HG03175 (cell line): ENCODE measurements around the gene LMNA.

Experiments used
- ATAC-seq: cut with Tn5 transposase; IDR thresholded peaks from one replicate; pipeline ENCODE4 v1.9.1; 2021; ENCODE audit warnings: mild to moderate bottlenecking, moderate library complexity; ENCODE audit not compliant: unreplicated experiment

LMNA gene

DNA sequence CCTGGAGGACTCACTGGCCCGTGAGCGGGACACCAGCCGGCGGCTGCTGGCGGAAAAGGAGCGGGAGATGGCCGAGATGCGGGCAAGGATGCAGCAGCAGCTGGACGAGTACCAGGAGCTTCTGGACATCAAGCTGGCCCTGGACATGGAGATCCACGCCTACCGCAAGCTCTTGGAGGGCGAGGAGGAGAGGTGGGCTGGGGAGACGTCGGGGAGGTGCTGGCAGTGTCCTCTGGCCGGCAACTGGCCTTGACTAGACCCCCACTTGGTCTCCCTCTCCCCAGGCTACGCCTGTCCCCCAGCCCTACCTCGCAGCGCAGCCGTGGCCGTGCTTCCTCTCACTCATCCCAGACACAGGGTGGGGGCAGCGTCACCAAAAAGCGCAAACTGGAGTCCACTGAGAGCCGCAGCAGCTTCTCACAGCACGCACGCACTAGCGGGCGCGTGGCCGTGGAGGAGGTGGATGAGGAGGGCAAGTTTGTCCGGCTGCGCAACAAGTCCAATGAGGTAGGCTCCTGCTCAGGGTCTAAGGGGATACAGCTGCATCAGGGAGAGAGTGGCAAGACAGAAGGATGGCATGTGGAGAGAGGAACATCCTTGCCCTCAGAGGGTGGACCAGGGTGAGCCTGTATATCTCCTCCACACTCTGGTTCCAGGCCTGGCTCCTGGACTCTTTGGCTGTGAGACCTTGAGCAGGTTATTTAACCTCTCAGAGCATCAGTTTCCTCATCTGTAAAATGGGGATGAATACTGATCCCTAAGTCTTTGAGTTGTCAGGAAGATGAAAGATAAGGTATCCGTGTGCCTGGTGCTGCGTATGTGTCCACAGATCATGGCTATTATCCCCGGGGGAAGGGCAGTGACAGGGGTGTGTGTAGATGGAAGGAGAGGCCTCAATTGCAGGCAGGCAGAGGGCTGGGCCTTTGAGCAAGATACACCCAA lies 21.7 kb downstream of the LMNA start:
- no peak for ATAC-seq

DNA sequence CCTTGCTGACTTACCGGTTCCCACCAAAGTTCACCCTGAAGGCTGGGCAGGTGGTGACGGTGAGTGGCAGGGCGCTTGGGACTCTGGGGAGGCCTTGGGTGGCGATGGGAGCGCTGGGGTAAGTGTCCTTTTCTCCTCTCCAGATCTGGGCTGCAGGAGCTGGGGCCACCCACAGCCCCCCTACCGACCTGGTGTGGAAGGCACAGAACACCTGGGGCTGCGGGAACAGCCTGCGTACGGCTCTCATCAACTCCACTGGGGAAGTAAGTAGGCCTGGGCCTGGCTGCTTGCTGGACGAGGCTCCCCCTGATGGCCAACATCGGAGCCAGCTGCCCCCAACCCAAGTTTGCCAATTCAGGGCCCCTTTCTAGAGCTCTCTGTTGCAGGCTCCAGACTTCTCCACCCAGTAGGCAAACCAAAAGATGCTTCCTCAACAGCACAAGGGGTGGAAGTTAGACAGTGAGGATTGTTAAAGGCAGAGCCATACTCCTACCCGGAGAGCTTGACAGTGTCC lies 22.5 kb downstream of the LMNA start:
- no peak for ATAC-seq

DNA sequence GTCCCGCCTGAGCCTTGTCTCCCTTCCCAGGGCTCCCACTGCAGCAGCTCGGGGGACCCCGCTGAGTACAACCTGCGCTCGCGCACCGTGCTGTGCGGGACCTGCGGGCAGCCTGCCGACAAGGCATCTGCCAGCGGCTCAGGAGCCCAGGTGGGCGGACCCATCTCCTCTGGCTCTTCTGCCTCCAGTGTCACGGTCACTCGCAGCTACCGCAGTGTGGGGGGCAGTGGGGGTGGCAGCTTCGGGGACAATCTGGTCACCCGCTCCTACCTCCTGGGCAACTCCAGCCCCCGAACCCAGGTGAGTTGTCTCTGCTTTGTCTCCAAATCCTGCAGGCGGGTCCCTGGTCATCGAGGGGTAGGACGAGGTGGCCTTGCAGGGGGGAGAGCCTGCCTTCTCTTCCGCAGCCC lies 24.0 kb downstream of the LMNA start:
- no peak for ATAC-seq

DNA sequence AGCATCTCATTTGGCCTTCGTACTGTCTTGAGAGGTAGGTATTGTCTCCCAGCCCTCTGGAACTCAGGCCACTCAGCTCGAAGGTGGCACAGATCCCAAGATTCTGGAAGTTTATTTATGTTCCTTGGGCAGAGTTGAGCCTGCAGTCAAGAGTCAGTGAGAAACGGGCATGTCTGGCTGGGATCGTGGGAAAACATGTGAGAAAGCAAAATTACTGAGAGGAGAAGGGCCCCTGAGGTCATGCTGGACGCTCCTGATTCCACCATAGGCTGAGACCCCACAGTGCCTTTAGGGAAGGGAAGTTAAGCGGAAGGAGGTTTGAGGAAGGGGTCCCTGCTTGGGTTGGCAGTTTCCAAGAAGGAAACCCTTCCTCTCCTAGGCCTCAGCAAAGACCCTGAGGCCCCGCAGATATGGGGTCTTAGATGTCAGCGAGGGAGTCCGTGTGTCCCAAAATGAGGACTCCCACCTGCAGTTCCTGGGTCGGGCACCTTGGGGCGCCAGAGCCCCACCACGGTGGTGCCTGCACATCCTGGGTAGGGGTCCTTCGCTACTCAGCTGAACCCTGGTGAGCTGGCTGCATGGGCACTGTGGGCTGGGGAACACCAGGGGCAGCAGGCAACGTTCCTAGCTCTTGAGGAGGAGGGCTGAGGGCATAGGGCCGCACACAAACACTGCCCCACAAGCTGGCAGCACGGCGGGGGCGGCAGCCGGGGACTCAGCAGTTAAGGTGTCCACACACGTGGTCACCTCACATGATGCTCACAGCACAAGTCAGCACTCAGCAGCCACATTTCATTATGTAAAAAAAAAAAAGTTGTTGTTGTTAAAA lies 26.6 kb downstream of the LMNA start:
- ATAC-seq = no peak

DNA sequence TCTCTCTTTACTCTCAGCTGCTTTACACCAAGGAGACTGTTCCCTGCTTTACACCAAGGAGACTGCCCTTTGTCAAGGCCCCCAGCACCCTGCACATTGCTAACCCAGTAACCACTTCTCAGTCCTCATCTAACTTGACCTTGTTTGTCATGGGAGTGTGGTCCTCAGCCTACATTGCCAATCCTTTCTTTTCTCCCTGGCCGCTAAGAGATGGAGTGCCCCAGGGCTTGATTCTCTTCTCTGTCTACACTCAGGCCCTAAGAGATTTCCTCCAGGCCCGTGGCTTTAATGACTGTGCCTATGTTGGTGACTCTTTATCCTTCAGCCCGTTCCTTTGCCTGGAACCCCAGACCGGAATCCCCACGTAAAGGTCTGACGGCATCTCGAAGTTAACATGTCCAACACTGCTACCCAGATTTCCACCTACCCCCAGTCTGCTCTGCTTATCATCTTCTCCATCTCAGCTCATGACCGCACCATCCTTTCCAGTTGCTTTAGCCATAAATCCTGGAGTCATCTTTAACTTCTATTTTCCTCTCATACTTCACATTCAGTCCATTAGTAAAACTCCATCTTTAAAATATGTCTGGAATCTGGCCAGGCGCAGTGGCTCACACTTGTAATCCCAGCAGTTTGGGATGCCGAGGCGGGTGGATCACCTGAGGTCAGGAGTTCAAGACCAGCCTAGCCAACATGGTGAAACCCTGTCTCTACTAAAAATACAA lies 29.4 kb downstream of the LMNA start:
- ATAC-seq = no peak

- no peak for ATAC-seq
Observed at GRCh38 chr1:156144742-156145141, 30.2 kb downstream of the LMNA start.

GRCh38 chr1:156145650-156146019 lies 31.1 kb downstream of the LMNA start:
- ATAC-seq = no peak

DNA sequence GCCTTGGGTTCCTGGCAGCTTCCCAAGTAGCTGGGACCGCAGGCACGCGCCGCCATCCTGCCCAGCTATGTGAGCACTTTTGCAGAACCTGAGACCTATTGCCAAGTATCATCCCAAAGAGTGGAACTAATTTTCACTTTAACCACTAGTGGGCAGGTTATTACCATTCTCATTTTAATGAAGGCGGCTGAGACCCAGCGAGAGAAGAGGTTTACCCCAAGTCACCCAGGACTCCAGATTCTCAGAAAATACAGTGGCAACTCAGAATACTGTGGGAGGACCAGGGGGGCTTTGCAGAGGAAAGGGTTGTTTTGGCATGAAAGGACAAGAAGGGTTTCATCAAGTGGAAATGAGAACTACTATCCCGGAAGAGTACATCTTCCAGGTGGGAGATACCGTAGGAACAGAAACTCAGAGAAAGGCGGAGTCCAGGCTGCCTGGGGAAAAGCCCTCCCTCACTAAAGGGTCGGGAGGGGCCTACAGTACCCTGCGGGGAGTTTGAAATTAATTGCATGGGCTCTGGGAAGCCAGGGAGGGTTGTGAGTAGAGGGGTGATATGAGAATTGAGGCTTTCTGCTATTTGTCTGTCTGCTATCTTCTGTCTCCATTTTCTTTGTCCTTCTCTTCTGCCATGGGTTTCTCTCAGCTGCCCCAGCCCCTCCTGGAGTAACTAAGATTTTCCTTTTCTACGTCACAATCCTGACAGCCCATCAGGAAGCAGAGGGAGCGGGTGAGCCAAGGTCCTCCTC lies 31.7 kb downstream of the LMNA start:
- peak; percentile 36 for ATAC-seq

- no peak for ATAC-seq
Observed at GRCh38 chr1:156146769-156147405, 32.4 kb downstream of the LMNA start.

DNA sequence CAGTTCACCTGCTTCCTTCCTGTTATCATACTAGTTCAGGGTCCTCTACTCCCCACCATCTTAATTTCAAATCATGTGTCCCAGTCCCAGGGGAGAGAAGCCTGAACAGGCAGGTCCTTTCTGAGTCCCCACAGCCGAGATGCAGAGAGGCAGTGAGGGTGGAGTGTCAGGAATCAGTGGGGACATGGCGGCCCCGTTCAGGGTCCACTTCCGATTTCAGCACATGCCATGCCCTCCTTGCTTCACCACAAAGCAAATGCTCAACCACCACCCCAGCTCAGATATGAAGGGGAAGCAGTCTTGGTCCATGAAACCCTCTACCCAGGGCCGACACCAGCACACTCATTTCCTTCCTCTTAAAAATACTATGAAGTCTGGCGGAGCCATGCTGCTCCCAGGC lies 33.7 kb downstream of the LMNA start:
- ATAC-seq = no peak

DNA sequence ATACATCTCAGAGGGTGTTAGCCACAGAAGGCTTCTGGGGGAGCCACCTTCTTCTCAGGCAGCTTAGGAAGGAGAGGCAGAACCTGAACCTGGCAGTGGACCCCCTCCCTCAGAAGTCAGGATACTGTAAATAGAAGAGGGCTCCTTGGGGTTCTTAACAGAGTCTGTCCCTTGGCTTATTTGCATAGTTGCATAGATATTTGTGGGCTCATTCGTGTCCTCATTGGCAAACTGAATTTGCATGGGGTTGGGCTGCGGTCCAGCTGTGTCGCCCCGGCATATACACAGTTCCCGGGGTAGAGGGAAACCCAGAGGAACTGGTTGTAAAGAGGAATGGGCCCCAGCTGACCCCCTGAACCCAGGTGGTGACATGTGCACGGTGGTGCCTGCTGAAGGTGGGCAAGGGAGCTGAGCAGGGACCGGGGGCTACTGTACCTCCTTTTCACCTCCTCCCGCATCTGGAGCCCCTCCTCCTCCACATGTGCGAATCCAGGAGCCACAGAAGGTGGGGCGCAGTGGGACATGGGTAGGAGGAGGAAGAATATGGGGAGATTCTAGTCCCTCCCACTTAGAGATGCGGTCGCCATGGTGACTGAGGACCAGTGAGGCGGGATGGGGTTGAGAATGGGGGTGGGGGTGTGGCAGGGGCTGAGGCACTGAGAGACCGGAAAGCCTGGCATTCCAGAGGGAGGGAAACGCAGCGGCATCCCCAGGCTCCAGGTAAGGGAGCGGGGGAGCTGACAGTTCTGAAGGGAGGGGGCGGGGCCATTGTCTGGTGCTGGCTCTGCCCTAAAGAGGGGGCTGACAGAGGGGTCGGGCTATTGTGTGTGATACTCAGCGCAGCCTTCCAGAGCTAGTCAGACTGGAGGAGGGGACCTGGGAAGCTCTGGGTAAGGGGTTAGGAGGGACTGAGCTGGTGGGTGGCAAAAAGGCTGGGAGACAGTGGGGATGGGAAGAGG lies 35.1 kb downstream of the LMNA start:
- peak; percentile 44 for ATAC-seq

- no peak for ATAC-seq
Observed at GRCh38 chr1:156150333-156151011, 36.0 kb downstream of the LMNA start.

- ATAC-seq = no peak
Observed at GRCh38 chr1:156151093-156151688, 36.7 kb downstream of the LMNA start.

DNA sequence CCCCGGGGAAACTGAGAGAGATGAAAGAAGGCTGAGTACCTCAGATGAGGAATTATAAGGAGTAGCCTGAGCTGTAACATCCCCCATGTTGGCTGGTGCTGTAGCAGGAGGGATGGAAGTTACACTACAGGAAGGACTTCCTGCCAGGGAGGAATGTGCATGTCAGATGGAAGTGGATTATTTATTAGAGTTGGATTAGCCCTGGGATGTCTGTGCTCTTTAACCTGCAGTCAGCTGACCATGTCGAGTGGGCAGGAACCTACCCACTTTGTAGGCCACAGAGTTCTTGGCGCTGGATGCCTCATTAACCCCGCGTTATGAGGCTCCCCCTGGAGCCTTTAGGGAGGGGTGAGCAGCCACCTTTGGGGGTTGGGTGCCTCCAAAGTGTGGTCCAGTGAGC lies 38.1 kb downstream of the LMNA start:
- no peak for ATAC-seq

- no peak for ATAC-seq
Observed at GRCh38 chr1:156153362-156153761, 38.9 kb downstream of the LMNA start, which contains the start of gene SEMA4A. SEMA4A (plus strand) TSS chr1:156153585; CDS start chr1:156154579, 994 bp downstream.

- peak; percentile 58 for ATAC-seq
Observed at GRCh38 chr1:156154317-156154749, 39.8 kb downstream of the LMNA start.

DNA sequence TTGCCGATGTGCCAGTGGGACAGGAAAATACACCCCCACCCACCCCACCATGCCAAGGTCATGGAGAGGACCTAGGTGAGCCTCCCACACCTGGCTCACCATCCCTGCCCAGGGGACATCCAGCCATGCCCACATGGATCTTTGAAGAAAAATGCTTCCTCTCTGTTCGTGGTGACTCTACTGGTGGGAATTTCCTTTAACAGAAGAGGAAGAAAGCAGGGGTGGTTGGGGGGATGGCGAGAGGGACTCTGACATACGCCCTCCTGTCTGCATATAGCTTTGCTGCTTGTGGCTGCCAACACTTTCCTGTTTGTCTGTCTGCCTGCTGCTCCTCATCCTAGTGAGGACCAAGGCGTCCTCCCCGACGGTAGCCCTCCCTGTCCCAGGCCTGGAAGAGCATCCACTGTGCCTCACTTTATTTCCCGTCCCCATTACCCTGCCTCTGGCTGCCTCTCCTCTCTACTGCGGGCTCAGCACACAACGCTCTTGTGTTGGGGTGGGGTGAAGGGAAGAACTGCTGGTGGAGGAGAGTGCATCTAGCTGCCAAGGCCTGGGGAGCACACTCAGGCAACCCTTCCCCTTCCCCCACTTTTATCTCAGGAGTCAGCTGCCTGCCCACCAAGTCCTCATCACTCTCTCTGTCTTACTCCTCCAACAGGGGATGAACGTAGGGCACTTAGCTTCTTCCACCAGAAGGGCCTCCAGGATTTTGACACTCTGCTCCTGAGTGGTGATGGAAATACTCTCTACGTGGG lies 41.4 kb downstream of the LMNA start:
- ATAC-seq = no peak
